Gastroesophageal sphincter (tissue), 4 donors: ENCODE results near the gene PHF23. TPM values are rescaled to one million over a fixed set of nuclear protein-coding genes. Genes with fewer than 3 reads are reported as not detected.
A peak's percentile ranks its signal among the peaks of the same experiment; 100 is the strongest.

Experiments
- ATAC-seq: fragments of 150-250 bp; one replicate; pipeline ENCODE4 v1.9.1; 2016; ENCODE audit warnings: mild to moderate bottlenecking, moderate library complexity
- H3K27ac ChIP-seq, 4 donors: fragments of 200-600 bp; sonication (generic) in 3 of 4; 1 replicate in 3 of 4; 2 replicates in 1 of 4; pipeline ENCODE4 v1.5.1; 2016 to 2019
- H3K27me3 ChIP-seq: fragments of 200-600 bp; sonication (generic); one replicate; pipeline ENCODE4 v1.5.1; 2019
- H3K36me3 ChIP-seq, 2 donors: fragments of 200-600 bp; sonication (generic); one replicate each; pipeline ENCODE4 v1.5.1; 2019; ENCODE audit warnings: control low read depth in 1 of 2
- H3K4me1 ChIP-seq, 3 donors: fragments of 200-600 bp; sonication (generic); 1 replicate in 2 of 3; 2 replicates in 1 of 3; pipeline ENCODE4 v1.5.1; 2016 to 2019; ENCODE audit warnings: control low read depth in 2 of 3
- H3K4me3 ChIP-seq, 2 donors: fragments of 200-600 bp; sonication (generic); one replicate each; pipeline ENCODE4 v1.5.1; 2019; ENCODE audit warnings: mild to moderate bottlenecking in 1 of 2, moderate library complexity in 1 of 2
- H3K9me3 ChIP-seq, 3 donors: fragments of 200-600 bp; sonication (generic); one replicate each; pipeline ENCODE4 v1.5.1; 2017 to 2019; ENCODE audit warnings: control low read depth in 2 of 3
- CTCF ChIP-seq, 4 experiments: fragments of 200-600 bp in 2 of 4; fragments of 450-650 bp in 2 of 4; sonication (generic) in 1 of 4; IDR thresholded peaks; one replicate each; pipeline ENCODE4 v1.5.1; 2017 to 2019; ENCODE audit warnings: antibody characterized with exemption in 4 of 4, mild to moderate bottlenecking in 2 of 4, moderate library complexity in 2 of 4
- EP300 ChIP-seq: sonication (generic); formaldehyde crosslinking; IDR thresholded peaks from one replicate; pipeline ENCODE4 v1.6.1; 2017; ENCODE audit warnings: antibody characterized with exemption, mild to moderate bottlenecking
- POLR2A ChIP-seq, 2 donors: fragments of 450-650 bp; IDR thresholded peaks; one replicate each; pipeline ENCODE4 v1.6.1; 2017; ENCODE audit warnings: antibody characterized with exemption in 2 of 2, mild to moderate bottlenecking in 2 of 2, moderate library complexity in 1 of 2
- POLR2AphosphoS5 ChIP-seq: sonication (generic); formaldehyde crosslinking; IDR thresholded peaks from one replicate; pipeline ENCODE4 v1.6.1; 2017; ENCODE audit warnings: antibody characterized with exemption
- WGBS, 2 donors: methylation state at CpG; one replicate each; pipeline ENCODE4 v1.1.5; 2018; ENCODE audit warnings: low coverage in 1 of 2; 5-methylcytosine and 5-hydroxymethylcytosine counted together
- total RNA-seq, 4 donors: library from RNA; depleted of rRNA; stranded (reverse); fragments of >200 nt; gene quantifications; one replicate each; pipeline ENCODE4 v1.1.0, GENCODE V29; 2016

PHF23 gene
- total RNA-seq, 4 donors from 2014 or later, result 29.4 to 38.2 (median 31.0) TPM

- TF ChIP-seq POLR2A (IDR thresholded peaks at IDR 0.05), result no peak
- no peak for TF ChIP-seq POLR2AphosphoS5
- no peak for TF ChIP-seq EP300
- TF ChIP-seq CTCF (IDR thresholded peaks at IDR 0.05), result no peak
- no peak overlapping the region for H3K27ac ChIP-seq
- ATAC-seq, result no peak
- peaks cover 0 to 2% of the 10 kb centered on the region in 2 donors for H3K36me3 ChIP-seq
- no peaks in the 10 kb centered on the region for H3K27me3 ChIP-seq
- H3K4me1 ChIP-seq, result peaks cover 0 to 67% (median 9%) of the 10 kb centered on the region in 3 donors
- H3K4me3 ChIP-seq, result no peak overlapping the region
- no peaks in the 10 kb centered on the region for H3K9me3 ChIP-seq
- WGBS, 2 donors, result 77 to 80% methylated on average over 1 to 3 of the region's 9 CpGs
These were observed 30.4 kb downstream of the PHF23 start for GRCh38 chr17:7208754-7209460.

GRCh38 chr17:7208027-7208571, 31.2 kb downstream of the PHF23 start:
- ATAC-seq, result no peak
- Histone ChIP-seq H3K27me3 (no peaks in the 10 kb centered on the region), H3K36me3 (peaks cover 0 to 10% of the 10 kb centered on the region in 2 donors), H3K4me1 (peaks cover 0 to 62% (median 3%) of the 10 kb centered on the region in 3 donors), H3K9me3 (no peaks in the 10 kb centered on the region), H3K27ac (peak overlapping the region in 1 of 4 donors; percentile 18), H3K4me3 (no peak overlapping the region)
- WGBS, 2 donors, result 44% methylated on average over 5 of the region's 21 CpGs; no CpG with 5 or more reads in 1 of the 2 donors
- no peak for TF ChIP-seq POLR2A (IDR thresholded peaks at IDR 0.05)
- no peak for TF ChIP-seq POLR2AphosphoS5
- TF ChIP-seq EP300, result no peak
- TF ChIP-seq CTCF (IDR thresholded peaks at IDR 0.05), result no peak

GRCh38 chr17:7207120-7208001, 31.9 kb downstream of the PHF23 start:
- 42 to 54% methylated on average over 2 to 14 of the region's 24 CpGs for WGBS, 2 donors
- ATAC-seq, result no peak
- no peak overlapping the region for H3K4me3 ChIP-seq
- no peaks in the 10 kb centered on the region for H3K9me3 ChIP-seq
- peaks cover 0 to 61% (median 3%) of the 10 kb centered on the region in 3 donors for H3K4me1 ChIP-seq
- TF ChIP-seq POLR2AphosphoS5 (no peak), CTCF (IDR thresholded peaks at IDR 0.05) (no peak), POLR2A (IDR thresholded peaks at IDR 0.05) (no peak), EP300 (no peak)
- H3K27ac ChIP-seq, result peak overlapping the region in 1 of 4 donors; percentile 24
- peaks cover 0 to 17% of the 10 kb centered on the region in 2 donors for H3K36me3 ChIP-seq
- H3K27me3 ChIP-seq, result no peaks in the 10 kb centered on the region

- H3K9me3 ChIP-seq, result no peaks in the 10 kb centered on the region
These were observed 33.7 kb downstream of the PHF23 start for GRCh38 chr17:7205561-7205960.

More at GRCh38 chr17:7205561-7205960, 33.7 kb downstream of the PHF23 start:
- Histone ChIP-seq H3K27me3 (no peaks in the 10 kb centered on the region), H3K36me3 (peaks cover 0 to 34% of the 10 kb centered on the region in 2 donors), H3K27ac (peak overlapping the region; percentile 30 to 84 (median 72)), H3K4me1 (peaks cover 0 to 49% (median 3%) of the 10 kb centered on the region in 3 donors), H3K4me3 (peak overlapping the region; percentile 57 to 59)
- TF ChIP-seq POLR2A (IDR thresholded peaks at IDR 0.05) (no peak), CTCF (IDR thresholded peaks at IDR 0.05) (no peak), POLR2AphosphoS5 (no peak), EP300 (no peak)
- ATAC-seq, result no peak
- WGBS, 2 donors, result 33 to 48% methylated on average over 3 to 15 of the region's 15 CpGs
